GM23338 (cell line): ENCODE data around the gene SLC25A36. TPM values are rescaled to one million over a fixed set of nuclear protein-coding genes. Genes with fewer than 3 reads are reported as not detected.

Experiments
- ATAC-seq: fragments of 200-7000 bp; cut with Tn5 transposase; 3 replicates; pipeline ENCODE4 v1.9.1; 2020
- DNase-seq: peaks from one replicate; pipeline ENCODE4 v3.0.0-alpha.2; 2015; ENCODE audit warnings: low spot score
- H2AFZ ChIP-seq: fragments of 200-600 bp; sonication (generic); 2 replicates; pipeline ENCODE4 v1.8.0; 2016; ENCODE audit warnings: antibody characterized with exemption, mild to moderate bottlenecking, moderate library complexity
- H3F3A ChIP-seq: fragments of 200-600 bp; sonication (generic); replicated peaks from 2 replicates; pipeline ENCODE4 v1.8.0; 2017; ENCODE audit warnings: antibody characterized with exemption, mixed run types, low read depth
- H3K27ac ChIP-seq: fragments of 200-600 bp; sonication (generic); 2 replicates; pipeline ENCODE4 v1.6.1; 2016; ENCODE audit warnings: low read depth
- H3K27me3 ChIP-seq: fragments of 200-600 bp; sonication (generic); 2 replicates; pipeline ENCODE4 v1.8.0; 2016; ENCODE audit warnings: mild to moderate bottlenecking, mixed run types, moderate library complexity; ENCODE audit not compliant: insufficient read depth
- H3K36me3 ChIP-seq: fragments of 200-600 bp; sonication (generic); 2 replicates; pipeline ENCODE4 v1.8.0; 2016; ENCODE audit warnings: mild to moderate bottlenecking; ENCODE audit not compliant: insufficient read depth
- H3K4me1 ChIP-seq: fragments of 200-600 bp; sonication (generic); 2 replicates; pipeline ENCODE4 v1.8.0; 2016; ENCODE audit warnings: mild to moderate bottlenecking, moderate library complexity; ENCODE audit not compliant: insufficient read depth
- H3K4me2 ChIP-seq: fragments of 200-600 bp; sonication (generic); 2 replicates; pipeline ENCODE4 v1.7.1; 2017; ENCODE audit warnings: mixed run types
- H3K4me3 ChIP-seq: fragments of 200-600 bp; sonication (generic); 2 replicates; pipeline ENCODE4 v1.6.1; 2016; ENCODE audit warnings: mixed run types
- H3K79me2 ChIP-seq: fragments of 200-600 bp; sonication (generic); replicated peaks from 2 replicates; pipeline ENCODE4 v1.8.0; 2017; ENCODE audit warnings: mild to moderate bottlenecking; ENCODE audit not compliant: insufficient read depth
- H3K9me2 ChIP-seq: fragments of 200-600 bp; sonication (generic); 2 replicates; pipeline ENCODE4 v1.8.0; 2017; ENCODE audit not compliant: insufficient read depth
- H4K20me1 ChIP-seq: fragments of 200-600 bp; sonication (generic); replicated peaks from 2 replicates; pipeline ENCODE4 v1.8.0; 2017; ENCODE audit warnings: mild to moderate bottlenecking; ENCODE audit not compliant: insufficient read depth
- H3K27ac Mint-ChIP-seq: 2 replicates; pipeline ENCODE4 v1.8.0; 2020; ENCODE audit warnings: inconsistent platforms, mild to moderate bottlenecking, moderate library complexity, mixed read lengths
- H3K27me3 Mint-ChIP-seq: 3 replicates; pipeline ENCODE4 v1.8.0; 2022; ENCODE audit warnings: low read depth, mild to moderate bottlenecking, moderate library complexity, mixed read lengths, inconsistent platforms; ENCODE audit not compliant: insufficient read depth, poor library complexity
- H3K36me3 Mint-ChIP-seq: 3 replicates; pipeline ENCODE4 v1.8.0; 2021; ENCODE audit warnings: low read depth, mild to moderate bottlenecking, inconsistent platforms, moderate library complexity, mixed read lengths
- H3K4me1 Mint-ChIP-seq: 3 replicates; pipeline ENCODE4 v1.8.0; 2020; ENCODE audit warnings: mild to moderate bottlenecking, inconsistent platforms, mixed read lengths
- H3K4me3 Mint-ChIP-seq: 3 replicates; pipeline ENCODE4 v1.8.0; 2021; ENCODE audit warnings: moderate library complexity, mild to moderate bottlenecking, inconsistent platforms, mixed read lengths
- H3K9me3 Mint-ChIP-seq: 3 replicates; pipeline ENCODE4 v1.8.0; 2020; ENCODE audit warnings: moderate library complexity, mild to moderate bottlenecking, inconsistent platforms, mixed read lengths
- CREB1 ChIP-seq: fragments of 250-450 bp; sonication (Bioruptor Pico); IDR thresholded peaks from 2 replicates; pipeline ENCODE4 v1.5.0; 2020; ENCODE audit warnings: low read depth, mild to moderate bottlenecking, moderate library complexity
- CTCF ChIP-seq, 2 experiments: fragments of 200-600 bp in 1 of 2; sonication (generic) in 1 of 2; conservative IDR thresholded peaks; 2 replicates each; pipeline versions ENCODE4 v1.5.1 to v1.6.1; 2016 to 2017; ENCODE audit warnings: antibody characterized with exemption in 2 of 2, low read depth in 2 of 2, mild to moderate bottlenecking in 2 of 2, moderate library complexity in 1 of 2
- EZH2phosphoT487 ChIP-seq: fragments of 200-600 bp; sonication (generic); IDR thresholded peaks from one replicate; pipeline ENCODE4 v1.8.1; 2018; ENCODE audit warnings: antibody characterized with exemption; ENCODE audit not compliant: unreplicated experiment
- JUNB ChIP-seq: IDR thresholded peaks from one replicate; pipeline ENCODE4 v1.6.1; 2016; ENCODE audit warnings: antibody characterized with exemption; ENCODE audit not compliant: unreplicated experiment
- NANOG ChIP-seq: IDR thresholded peaks from 2 replicates; pipeline ENCODE4 v1.6.1; 2016; ENCODE audit warnings: antibody characterized with exemption, borderline replicate concordance
- STAT1 ChIP-seq: IDR thresholded peaks from one replicate; pipeline ENCODE4 v1.6.1; 2016; ENCODE audit warnings: antibody characterized with exemption; ENCODE audit not compliant: unreplicated experiment
- ZNF462 ChIP-seq: fragments of 250-450 bp; sonication (Bioruptor Pico); IDR thresholded peaks from 2 replicates; pipeline ENCODE4 v1.5.0; 2020; ENCODE audit warnings: mild to moderate bottlenecking, moderate library complexity
- polyA plus RNA-seq: library from polyadenylated mRNA; unstranded; fragments of >200 nt; fragmentation: Nextera tagmentation; extraction: Ambion mirVana; gene quantifications from 2 replicates; pipeline ENCODE4 v1.2.1, GENCODE V29; 2016
- total RNA-seq: library from RNA; depleted of rRNA; stranded (reverse); fragments of >200 nt; shearing (Covaris generic); gene quantifications from 2 replicates; pipeline ENCODE4 v1.2.3, GENCODE V29; 2014

The SLC25A36 gene
- total and polyA plus RNA-seq, 2 experiments from 2014 or later, result 113 to 123 TPM

- TF ChIP-seq STAT1 (no peak), JUNB (no peak), CTCF (conservative IDR thresholded peaks at IDR 0.05; ENCODE audit: low read depth in 2 of 2) (no peak)
These were observed 27.9 kb upstream of the SLC25A36 start (continued) for GRCh38 chr3:140913728-140914127.

- no peak overlapping the region for H3K4me2 ChIP-seq
- H2AFZ ChIP-seq, result no peak overlapping the region
- Mint-ChIP-seq H3K4me1 (no peaks in the 10 kb centered on the region), H3K27me3 (no peaks in the 10 kb centered on the region), H3K36me3 (no peaks in the 10 kb centered on the region), H3K4me3 (no peak overlapping the region), H3K27ac (no peak overlapping the region), H3K9me3 (no peaks in the 10 kb centered on the region)
- ATAC-seq (no peak), DNase-seq (no peak)
- TF ChIP-seq JUNB (no peak), CREB1 (no peak), EZH2phosphoT487 (no peak), STAT1 (no peak), ZNF462 (CRISPR knock-in tag) (no peak), NANOG (no peak)
- H3F3A ChIP-seq, result no peaks in the 10 kb centered on the region
- H3K4me3 ChIP-seq, result no peak overlapping the region
- no peak overlapping the region for H3K27ac ChIP-seq
- no peaks in the 10 kb centered on the region for H3K9me2 ChIP-seq
- H3K79me2 ChIP-seq, result no peaks in the 10 kb centered on the region
- H3K27me3 ChIP-seq, result no peaks in the 10 kb centered on the region
- H4K20me1 ChIP-seq, result no peaks in the 10 kb centered on the region
- H3K4me1 ChIP-seq, result no peaks in the 10 kb centered on the region
- H3K36me3 ChIP-seq, result no peaks in the 10 kb centered on the region
These were observed 27.2 kb upstream of the SLC25A36 start for GRCh38 chr3:140914384-140914945.
